GM18526 (cell line): ENCODE results near the gene CDH26.

ENCODE experiments used
- POLR2A ChIP-seq: IDR thresholded peaks from 3 replicates; pipeline ENCODE4 v1.6.1; 2011; ENCODE audit not compliant: insufficient read length; ENCODE audit errors: extremely low read depth

CDH26 gene

GRCh38 chr20:59958123-59958522, at the start of gene CDH26:
TSS of gene CDH26 (plus strand) at chr20:59958423. CDS start at chr20:59958727, 304 bp downstream.
- TF ChIP-seq POLR2A: no peak

GRCh38 chr20:59908855-59909254, 49.4 kb upstream of the CDH26 start:
- TF ChIP-seq POLR2A: no peak

GRCh38 chr20:59911041-59911440, 47.2 kb upstream of the CDH26 start:
- no peak for TF ChIP-seq POLR2A

- no peak for TF ChIP-seq POLR2A
Measured at GRCh38 chr20:59912609-59913008, 45.6 kb upstream of the CDH26 start.

GRCh38 chr20:59920944-59921343, 37.3 kb upstream of the CDH26 start:
- TF ChIP-seq POLR2A: no peak

- TF ChIP-seq POLR2A: no peak
Measured at GRCh38 chr20:59923514-59923913, 34.7 kb upstream of the CDH26 start.

- no peak for TF ChIP-seq POLR2A
Measured at GRCh38 chr20:59925359-59925758, 32.9 kb upstream of the CDH26 start.

GRCh38 chr20:59925899-59926298, 32.3 kb upstream of the CDH26 start:
- no peak for TF ChIP-seq POLR2A

GRCh38 chr20:59931511-59932312, 26.5 kb upstream of the CDH26 start:
- no peak for TF ChIP-seq POLR2A

GRCh38 chr20:59932616-59933295, 25.5 kb upstream of the CDH26 start:
- no peak for TF ChIP-seq POLR2A

GRCh38 chr20:59933296-59933848, 24.9 kb upstream of the CDH26 start, which contains the start of gene SYCP2:
TSS of gene SYCP2 (minus strand) at chr20:59933637. CDS start at chr20:59922413, 11,224 bp downstream.
- no peak for TF ChIP-seq POLR2A

- TF ChIP-seq POLR2A: no peak
Measured at GRCh38 chr20:59933849-59934585, 24.2 kb upstream of the CDH26 start.

GRCh38 chr20:59935457-59936185, 22.6 kb upstream of the CDH26 start:
- TF ChIP-seq POLR2A: no peak

GRCh38 chr20:59936409-59936808, 21.8 kb upstream of the CDH26 start:
- no peak for TF ChIP-seq POLR2A

- no peak for TF ChIP-seq POLR2A
Measured at GRCh38 chr20:59937150-59937549, 21.1 kb upstream of the CDH26 start.
